Muscle layer of duodenum (tissue), 2 donors: ENCODE measurements around the gene SGCD.

Experiments used
- H3K27ac ChIP-seq: one replicate; pipeline ENCODE4 v1.7.0; 2013; ENCODE audit warnings: mild to moderate bottlenecking, low read length
- H3K27me3 ChIP-seq: one replicate; pipeline ENCODE4 v1.7.0; 2013; ENCODE audit warnings: low read depth, mild to moderate bottlenecking, control low read depth, low read length
- H3K36me3 ChIP-seq, 2 donors: one replicate each; pipeline ENCODE4 v1.7.0; 2013; ENCODE audit warnings: low read length in 2 of 2, control low read depth in 1 of 2, mild to moderate bottlenecking in 1 of 2; ENCODE audit not compliant: insufficient read depth in 2 of 2, control insufficient read depth in 1 of 2
- H3K4me1 ChIP-seq, 2 donors: one replicate each; pipeline ENCODE4 v1.7.0; 2013; ENCODE audit warnings: low read length in 2 of 2, mild to moderate bottlenecking in 2 of 2, control low read depth in 1 of 2, moderate library complexity in 1 of 2; ENCODE audit not compliant: insufficient read depth in 2 of 2, control insufficient read depth in 1 of 2
- H3K4me3 ChIP-seq, 2 donors: one replicate each; pipeline ENCODE4 v1.7.0; 2013; ENCODE audit warnings: low read length in 2 of 2, low read depth in 1 of 2, mild to moderate bottlenecking in 1 of 2
- H3K9me3 ChIP-seq, 2 donors: one replicate each; pipeline ENCODE4 v1.7.0; 2013; ENCODE audit warnings: low read length in 2 of 2, control low read depth in 1 of 2, mild to moderate bottlenecking in 1 of 2; ENCODE audit not compliant: control insufficient read depth in 1 of 2
- donor health status: healthy.

The SGCD gene

GRCh38 chr5:156427315-156427714 is 100.4 kb downstream of the SGCD start:
- no peaks in the 10 kb centered on the region for H3K27me3 ChIP-seq
- no peaks in the 10 kb centered on the region for H3K36me3 ChIP-seq
- no peaks in the 10 kb centered on the region for H3K4me1 ChIP-seq
- H3K4me3 ChIP-seq = no peak overlapping the region
- H3K27ac ChIP-seq = no peak overlapping the region
- H3K9me3 ChIP-seq = peaks cover 0 to 4% of the 10 kb centered on the region in 2 donors

DNA sequence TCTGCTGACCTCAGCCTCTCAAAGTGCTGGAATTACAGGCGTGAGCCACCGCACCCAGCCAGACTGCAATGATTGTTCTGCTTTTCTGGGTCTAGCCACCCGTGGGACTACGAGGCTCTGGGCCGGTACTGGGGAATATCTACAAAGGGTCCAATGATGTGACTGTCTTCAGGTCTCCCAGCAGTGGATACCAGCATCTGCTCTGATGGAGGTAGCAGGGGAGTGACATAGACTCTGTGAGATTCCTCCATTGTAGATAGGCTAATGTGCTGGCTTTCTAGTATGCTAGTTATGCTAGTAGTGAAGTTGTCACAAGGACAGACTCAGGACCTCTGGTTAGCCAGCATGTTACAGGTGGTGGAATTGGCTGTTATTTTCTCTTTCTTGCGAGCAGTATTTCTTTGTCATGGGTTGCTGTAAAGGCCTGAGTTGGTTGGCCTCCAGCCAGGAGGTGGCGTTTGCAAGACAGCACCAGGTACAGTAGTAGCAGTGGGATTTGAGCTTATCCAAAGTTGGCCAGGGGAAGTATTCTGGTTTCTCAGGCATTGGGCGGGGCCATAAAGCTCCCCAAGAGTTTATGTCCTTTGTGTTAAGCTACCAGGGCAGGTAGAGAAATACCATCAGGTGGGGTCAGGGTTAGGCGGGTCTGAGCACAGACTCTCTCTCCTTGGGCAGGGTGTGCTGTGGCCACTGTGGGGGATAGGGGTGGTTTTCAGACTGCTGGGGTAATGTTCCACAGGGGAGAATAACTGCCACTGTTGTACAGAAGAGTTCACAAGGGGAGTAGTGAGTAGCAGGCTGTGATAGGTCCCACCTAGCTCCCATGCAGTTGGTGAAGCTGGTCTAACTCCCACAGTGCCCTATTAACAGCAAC is 105.2 kb downstream of the SGCD start:
- no peaks in the 10 kb centered on the region for H3K36me3 ChIP-seq
- H3K4me1 ChIP-seq = no peaks in the 10 kb centered on the region
- H3K27ac ChIP-seq = no peak overlapping the region
- no peaks in the 10 kb centered on the region for H3K27me3 ChIP-seq
- H3K9me3 ChIP-seq = no peaks in the 10 kb centered on the region
- no peak overlapping the region for H3K4me3 ChIP-seq

DNA sequence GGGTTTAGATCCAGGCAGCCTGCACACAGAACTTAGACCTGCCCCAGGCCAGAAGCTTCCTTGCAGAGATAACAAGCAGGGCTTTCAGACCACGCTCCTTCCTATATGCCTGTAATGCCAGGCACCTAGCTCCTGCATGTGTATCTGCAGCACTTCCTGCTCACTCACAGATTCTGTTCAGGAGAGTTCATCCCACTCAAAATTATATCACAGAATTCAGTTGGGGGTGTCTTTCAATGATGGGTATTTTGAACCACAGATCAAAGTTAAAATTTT is 105.8 kb downstream of the SGCD start:
- Histone ChIP-seq H3K9me3 (no peaks in the 10 kb centered on the region), H3K36me3 (no peaks in the 10 kb centered on the region), H3K4me1 (no peaks in the 10 kb centered on the region), H3K27ac (no peak overlapping the region), H3K27me3 (no peaks in the 10 kb centered on the region), H3K4me3 (no peak overlapping the region)

DNA sequence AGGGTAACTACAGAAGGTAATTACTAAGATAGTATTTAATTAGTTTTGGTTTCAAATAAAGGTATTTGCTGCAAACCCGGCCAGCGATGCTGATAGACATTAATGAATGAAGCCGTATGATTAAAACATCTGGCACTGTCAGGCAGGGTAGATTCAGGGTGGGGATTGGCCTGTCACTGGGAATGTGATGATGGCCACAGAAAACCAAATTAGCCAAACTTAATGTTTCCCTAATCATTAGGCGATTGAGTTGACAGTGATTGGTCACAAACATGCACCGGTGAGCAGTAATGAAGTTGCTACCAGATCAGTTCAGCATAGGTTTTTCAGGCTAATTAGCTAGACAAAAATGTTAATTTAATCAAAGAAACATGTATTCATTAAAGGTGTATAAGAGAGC is 107.5 kb downstream of the SGCD start:
- Histone ChIP-seq H3K36me3 (no peaks in the 10 kb centered on the region), H3K9me3 (no peaks in the 10 kb centered on the region), H3K4me1 (no peaks in the 10 kb centered on the region), H3K27me3 (no peaks in the 10 kb centered on the region), H3K4me3 (no peak overlapping the region), H3K27ac (no peak overlapping the region)

GRCh38 chr5:156435101-156435500 is 108.1 kb downstream of the SGCD start:
- no peak overlapping the region for H3K4me3 ChIP-seq
- no peaks in the 10 kb centered on the region for H3K27me3 ChIP-seq
- no peaks in the 10 kb centered on the region for H3K36me3 ChIP-seq

DNA sequence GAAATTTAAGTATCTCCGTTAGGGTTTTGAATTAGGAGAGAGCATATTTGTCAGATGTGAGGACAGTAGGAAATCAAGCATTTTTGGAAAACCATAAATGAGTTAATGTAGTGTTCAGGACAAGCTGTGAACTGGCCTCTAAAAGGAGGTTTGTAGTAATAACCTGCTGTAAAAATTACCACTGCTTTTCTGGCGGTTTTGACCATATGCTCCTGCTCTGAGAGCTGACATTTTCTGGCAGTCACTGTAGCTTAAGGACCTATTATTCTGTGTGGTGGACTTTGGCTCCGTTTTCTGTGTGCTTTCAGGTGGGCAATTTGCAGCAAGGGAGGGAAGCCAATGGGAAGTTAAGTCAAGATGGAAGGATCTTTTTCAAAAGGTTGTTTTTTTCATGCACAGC is 111.1 kb downstream of the SGCD start:
- H3K4me3 ChIP-seq = no peak overlapping the region
- no peaks in the 10 kb centered on the region for H3K27me3 ChIP-seq
- H3K36me3 ChIP-seq = no peaks in the 10 kb centered on the region
- H3K27ac ChIP-seq = no peak overlapping the region
- H3K4me1 ChIP-seq = no peaks in the 10 kb centered on the region
- H3K9me3 ChIP-seq = no peaks in the 10 kb centered on the region

More at GRCh38 chr5:156435101-156435500, 108.1 kb downstream of the SGCD start:
- no peaks in the 10 kb centered on the region for H3K9me3 ChIP-seq
- no peaks in the 10 kb centered on the region for H3K4me1 ChIP-seq
- no peak overlapping the region for H3K27ac ChIP-seq

- no peaks in the 10 kb centered on the region for H3K9me3 ChIP-seq
- peaks cover 0 to 6% of the 10 kb centered on the region in 2 donors for H3K4me1 ChIP-seq
- H3K36me3 ChIP-seq = no peaks in the 10 kb centered on the region
- no peak overlapping the region for H3K27ac ChIP-seq
- no peak overlapping the region for H3K4me3 ChIP-seq
- no peaks in the 10 kb centered on the region for H3K27me3 ChIP-seq
Observed at GRCh38 chr5:156444753-156445291, 117.9 kb downstream of the SGCD start.

DNA sequence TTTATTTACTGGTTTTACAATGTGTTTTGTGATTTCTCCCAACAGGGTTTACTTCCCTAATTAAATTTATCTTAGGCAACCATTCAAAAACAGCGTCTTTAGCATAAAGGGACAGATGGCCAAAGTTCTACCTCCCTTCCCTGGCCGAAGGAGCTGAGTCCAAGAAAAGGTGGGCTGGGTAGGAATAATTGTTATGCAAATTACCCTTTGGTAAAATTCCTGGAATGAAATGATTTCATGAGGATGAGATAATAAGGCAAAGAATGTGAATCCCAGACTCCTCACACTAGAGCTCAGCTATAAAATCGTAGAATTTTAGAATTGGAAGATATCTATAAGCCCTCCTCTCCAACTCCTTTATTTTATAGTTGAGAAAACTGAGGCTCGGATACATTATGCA is 119.6 kb downstream of the SGCD start:
- peaks cover 0 to 6% of the 10 kb centered on the region in 2 donors for H3K4me1 ChIP-seq
- H3K9me3 ChIP-seq = no peaks in the 10 kb centered on the region
- H3K27ac ChIP-seq = no peak overlapping the region
- no peak overlapping the region for H3K4me3 ChIP-seq
- no peaks in the 10 kb centered on the region for H3K27me3 ChIP-seq
- H3K36me3 ChIP-seq = no peaks in the 10 kb centered on the region

GRCh38 chr5:156450778-156451177 is 123.8 kb downstream of the SGCD start:
- no peak overlapping the region for H3K27ac ChIP-seq

DNA sequence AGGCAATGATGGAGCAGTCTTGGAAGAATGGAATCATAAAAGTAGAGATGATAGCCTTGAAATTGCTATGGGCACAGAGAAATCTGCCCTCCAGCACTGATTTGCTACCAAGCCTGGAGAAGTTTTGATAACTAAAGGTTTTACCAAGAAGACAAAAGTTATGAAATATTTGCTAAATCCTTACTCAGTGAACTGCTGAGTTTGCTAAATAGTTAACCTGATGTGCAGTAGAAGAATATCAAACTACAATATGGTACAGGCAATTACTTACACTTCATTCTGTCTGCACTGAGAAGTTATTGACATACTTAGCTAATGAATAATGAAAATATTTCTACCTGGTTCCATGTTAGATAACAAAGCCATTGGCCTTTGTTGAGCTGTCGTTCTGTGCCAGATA is 124.5 kb downstream of the SGCD start:
- Histone ChIP-seq H3K27me3 (no peaks in the 10 kb centered on the region), H3K27ac (no peak overlapping the region), H3K4me1 (no peaks in the 10 kb centered on the region), H3K4me3 (no peak overlapping the region), H3K9me3 (no peaks in the 10 kb centered on the region), H3K36me3 (no peaks in the 10 kb centered on the region)

More at GRCh38 chr5:156450778-156451177, 123.8 kb downstream of the SGCD start:
- Histone ChIP-seq H3K4me1 (no peaks in the 10 kb centered on the region), H3K9me3 (no peaks in the 10 kb centered on the region), H3K36me3 (no peaks in the 10 kb centered on the region), H3K4me3 (no peak overlapping the region), H3K27me3 (no peaks in the 10 kb centered on the region)

DNA sequence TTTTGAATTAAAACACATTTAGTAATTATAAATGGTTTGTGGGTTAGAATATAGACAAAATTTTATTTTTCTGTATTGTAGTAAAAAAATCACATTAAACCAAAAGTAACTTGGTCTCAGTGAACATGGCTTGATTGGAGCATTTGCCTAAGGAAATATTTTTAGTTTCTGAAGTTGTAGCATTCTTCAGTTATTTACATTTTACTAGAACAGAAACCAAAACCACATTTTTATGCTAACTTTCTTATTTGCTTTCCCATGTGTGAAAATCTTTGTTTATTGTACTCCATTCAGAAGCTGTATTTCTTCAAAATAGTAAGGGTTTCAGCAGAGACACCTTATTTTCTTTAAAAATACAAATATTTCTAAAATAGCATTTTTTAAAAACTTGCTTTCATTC is 129.9 kb downstream of the SGCD start:
- H3K9me3 ChIP-seq = no peaks in the 10 kb centered on the region
- no peak overlapping the region for H3K4me3 ChIP-seq
- no peak overlapping the region for H3K27ac ChIP-seq
- H3K4me1 ChIP-seq = no peaks in the 10 kb centered on the region
- H3K36me3 ChIP-seq = no peaks in the 10 kb centered on the region
- no peaks in the 10 kb centered on the region for H3K27me3 ChIP-seq
